ENCODE data around the gene ID2.

ID2 gene

GRCh38 chr2:8636041-8636491 lies 45.8 kb upstream of the ID2 start:
- DNase-seq = peak; percentile 33
- H3K27me3 ChIP-seq (ENCODE audit: insufficient read depth, low read length, poor library complexity) = no peaks in the 10 kb centered on the region
- H2BK5ac ChIP-seq (ENCODE audit: low read length) = peak overlapping the region; percentile 37
- H2BK15ac ChIP-seq (replicated peaks; ENCODE audit: low read depth) = no peak overlapping the region
- no CpG with 5 or more reads among the region's 15 CpGs for WGBS (ENCODE audit: extremely low coverage, insufficient coverage, low lambda C conversion rate)
- H3K27ac ChIP-seq (ENCODE audit: low read depth, low read length) = peak overlapping the region; percentile 41
- H3K79me2 ChIP-seq (ENCODE audit: control insufficient read depth, insufficient read depth, low read length) = no peaks in the 10 kb centered on the region
- H3K36me3 ChIP-seq (ENCODE audit: control insufficient read depth, insufficient read depth, low read length) = no peaks in the 10 kb centered on the region
- no peaks in the 10 kb centered on the region for H3K79me1 ChIP-seq (ENCODE audit: low read length)
- H4K8ac ChIP-seq (ENCODE audit: low read depth, low read length) = no peak overlapping the region
- H2AK5ac ChIP-seq (ENCODE audit: low read length) = no peak overlapping the region
- H3K18ac ChIP-seq (ENCODE audit: low read length) = peak overlapping the region; percentile 72
- H4K5ac ChIP-seq (ENCODE audit: low read length) = no peak overlapping the region
- H3K4me2 ChIP-seq (ENCODE audit: low read length) = no peak overlapping the region
- no peak overlapping the region for H3K23ac ChIP-seq (ENCODE audit: low read length)
- no peak overlapping the region for H3K9ac ChIP-seq (ENCODE audit: low read length)
- H3K4me1 ChIP-seq (ENCODE audit: control insufficient read depth, low read depth, low read length) = peaks cover 8% of the 10 kb centered on the region
- H3K4ac ChIP-seq (ENCODE audit: low read depth, low read length) = no peak overlapping the region
- no peak overlapping the region for H3K4me3 ChIP-seq (ENCODE audit: low read length)
- H2BK120ac ChIP-seq (ENCODE audit: low read depth, low read length) = no peak overlapping the region
- H3K56ac ChIP-seq (ENCODE audit: low read length) = peak overlapping the region; percentile 65

- Histone ChIP-seq H3K27me3 (ENCODE audit: insufficient read depth, low read length, poor library complexity) (no peaks in the 10 kb centered on the region), H4K5ac (ENCODE audit: low read length) (no peak overlapping the region), H3K9ac (ENCODE audit: low read length) (peak overlapping the region; percentile 14), H2AK5ac (ENCODE audit: low read length) (no peak overlapping the region), H3K4ac (ENCODE audit: low read depth, low read length) (no peak overlapping the region), H3K56ac (ENCODE audit: low read length) (peak overlapping the region; percentile 68), H3K79me2 (ENCODE audit: control insufficient read depth, insufficient read depth, low read length) (no peaks in the 10 kb centered on the region), H3K4me1 (ENCODE audit: control insufficient read depth, low read depth, low read length) (peaks cover 8% of the 10 kb centered on the region), H4K8ac (ENCODE audit: low read depth, low read length) (no peak overlapping the region), H3K36me3 (ENCODE audit: control insufficient read depth, insufficient read depth, low read length) (no peaks in the 10 kb centered on the region), H3K27ac (ENCODE audit: low read depth, low read length) (peak overlapping the region; percentile 41), H3K4me2 (ENCODE audit: low read length) (no peak overlapping the region), H2BK15ac (replicated peaks; ENCODE audit: low read depth) (no peak overlapping the region), H2BK120ac (ENCODE audit: low read depth, low read length) (no peak overlapping the region), H2BK5ac (ENCODE audit: low read length) (no peak overlapping the region), H3K23ac (ENCODE audit: low read length) (no peak overlapping the region), H3K79me1 (ENCODE audit: low read length) (no peaks in the 10 kb centered on the region), H3K4me3 (ENCODE audit: low read length) (no peak overlapping the region), H3K18ac (ENCODE audit: low read length) (peak overlapping the region; percentile 72)
- WGBS (ENCODE audit: extremely low coverage, insufficient coverage, low lambda C conversion rate) = no CpG with 5 or more reads among the region's 16 CpGs
- DNase-seq = peak; percentile 91
Observed at GRCh38 chr2:8636721-8637636, 44.9 kb upstream of the ID2 start.

DNA sequence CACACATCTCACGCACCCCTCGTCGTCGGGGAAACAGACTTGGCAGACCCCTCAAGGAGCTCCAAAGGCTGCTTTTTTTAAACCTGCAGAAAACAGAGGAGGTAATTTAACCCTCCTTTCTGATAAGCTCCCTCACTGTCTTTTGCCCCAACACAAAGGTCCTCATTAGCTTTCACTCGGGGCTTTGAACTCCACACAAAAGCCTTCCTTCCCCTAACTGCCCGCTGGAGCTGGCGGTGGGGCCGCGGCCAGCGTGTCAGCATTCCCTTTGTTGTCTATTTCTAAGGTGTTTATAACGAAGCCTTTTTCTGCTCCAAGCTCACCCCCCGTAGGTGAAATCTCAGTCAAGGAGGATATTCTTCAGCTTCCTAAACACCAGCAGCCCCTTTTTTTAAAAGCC lies 43.5 kb upstream of the ID2 start:
- H3K18ac ChIP-seq (ENCODE audit: low read length) = peak overlapping the region; percentile 55
- H2BK5ac ChIP-seq (ENCODE audit: low read length) = peak overlapping the region; percentile 61
- H4K5ac ChIP-seq (ENCODE audit: low read length) = no peak overlapping the region
- no peak overlapping the region for H4K8ac ChIP-seq (ENCODE audit: low read depth, low read length)
- no peak overlapping the region for H3K4me3 ChIP-seq (ENCODE audit: low read length)
- no peaks in the 10 kb centered on the region for H3K79me2 ChIP-seq (ENCODE audit: control insufficient read depth, insufficient read depth, low read length)
- no peak overlapping the region for H2AK5ac ChIP-seq (ENCODE audit: low read length)
- H3K4ac ChIP-seq (ENCODE audit: low read depth, low read length) = peak overlapping the region; percentile 76
- H2BK120ac ChIP-seq (ENCODE audit: low read depth, low read length) = no peak overlapping the region
- no peak for DNase-seq
- no peaks in the 10 kb centered on the region for H3K79me1 ChIP-seq (ENCODE audit: low read length)
- H3K27me3 ChIP-seq (ENCODE audit: insufficient read depth, low read length, poor library complexity) = no peaks in the 10 kb centered on the region
- no peak overlapping the region for H3K23ac ChIP-seq (ENCODE audit: low read length)
- H3K36me3 ChIP-seq (ENCODE audit: control insufficient read depth, insufficient read depth, low read length) = no peaks in the 10 kb centered on the region
- peaks cover 8% of the 10 kb centered on the region for H3K4me1 ChIP-seq (ENCODE audit: control insufficient read depth, low read depth, low read length)
- no CpG with 5 or more reads among the region's 12 CpGs for WGBS (ENCODE audit: extremely low coverage, insufficient coverage, low lambda C conversion rate)
- H3K27ac ChIP-seq (ENCODE audit: low read depth, low read length) = no peak overlapping the region
- peak overlapping the region; percentile 83 for H3K56ac ChIP-seq (ENCODE audit: low read length)
- H3K4me2 ChIP-seq (ENCODE audit: low read length) = no peak overlapping the region
- H2BK15ac ChIP-seq (replicated peaks; ENCODE audit: low read depth) = no peak overlapping the region
- H3K9ac ChIP-seq (ENCODE audit: low read length) = peak overlapping the region; percentile 46

DNA sequence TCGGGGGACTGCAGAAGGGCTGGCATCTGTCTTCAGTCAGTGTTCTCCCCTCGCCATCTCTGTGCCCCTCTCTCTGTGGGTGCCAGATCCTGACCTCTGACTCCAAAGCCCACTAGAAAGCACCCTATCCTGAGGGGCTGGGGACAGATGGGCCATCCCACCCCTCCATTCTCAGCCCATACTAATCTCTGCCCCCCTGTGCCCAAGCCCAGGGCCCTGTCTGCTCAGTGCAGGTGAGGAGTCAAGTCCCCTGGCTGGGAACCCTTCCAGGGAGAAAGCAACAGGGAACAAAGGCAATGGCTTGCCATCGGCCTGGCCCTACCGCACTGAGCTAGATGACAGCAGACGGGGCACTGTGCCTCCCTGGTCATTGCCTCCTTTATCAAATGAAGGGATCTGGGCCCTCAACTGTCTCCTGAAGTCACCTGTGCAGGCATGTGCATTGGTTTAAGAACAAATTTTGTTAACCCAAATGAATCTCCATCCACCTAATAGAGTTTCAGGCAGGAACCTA lies 42.7 kb upstream of the ID2 start:
- no peak overlapping the region for H2BK5ac ChIP-seq (ENCODE audit: low read length)
- H3K4ac ChIP-seq (ENCODE audit: low read depth, low read length) = no peak overlapping the region
- no peak overlapping the region for H3K18ac ChIP-seq (ENCODE audit: low read length)
- no peak overlapping the region for H3K9ac ChIP-seq (ENCODE audit: low read length)
- no peak overlapping the region for H2AK5ac ChIP-seq (ENCODE audit: low read length)
- H3K4me3 ChIP-seq (ENCODE audit: low read length) = no peak overlapping the region
- peak overlapping the region; percentile 39 for H3K56ac ChIP-seq (ENCODE audit: low read length)
- no peak overlapping the region for H3K4me2 ChIP-seq (ENCODE audit: low read length)
- no CpG with 5 or more reads among the region's 5 CpGs for WGBS (ENCODE audit: extremely low coverage, insufficient coverage, low lambda C conversion rate)
- H3K27ac ChIP-seq (ENCODE audit: low read depth, low read length) = no peak overlapping the region
- no peak overlapping the region for H4K5ac ChIP-seq (ENCODE audit: low read length)
- no peak overlapping the region for H2BK120ac ChIP-seq (ENCODE audit: low read depth, low read length)
- peaks cover 8% of the 10 kb centered on the region for H3K4me1 ChIP-seq (ENCODE audit: control insufficient read depth, low read depth, low read length)
- no peak overlapping the region for H4K8ac ChIP-seq (ENCODE audit: low read depth, low read length)
- H3K23ac ChIP-seq (ENCODE audit: low read length) = no peak overlapping the region
- H3K79me1 ChIP-seq (ENCODE audit: low read length) = no peaks in the 10 kb centered on the region
- no peak overlapping the region for H2BK15ac ChIP-seq (replicated peaks; ENCODE audit: low read depth)
- H3K79me2 ChIP-seq (ENCODE audit: control insufficient read depth, insufficient read depth, low read length) = no peaks in the 10 kb centered on the region
- no peak for DNase-seq
- H3K36me3 ChIP-seq (ENCODE audit: control insufficient read depth, insufficient read depth, low read length) = no peaks in the 10 kb centered on the region
- no peaks in the 10 kb centered on the region for H3K27me3 ChIP-seq (ENCODE audit: insufficient read depth, low read length, poor library complexity)

- no peak overlapping the region for H4K8ac ChIP-seq (ENCODE audit: low read depth, low read length)
- H3K18ac ChIP-seq (ENCODE audit: low read length) = no peak overlapping the region
- no peak for DNase-seq
- no peaks in the 10 kb centered on the region for H3K79me1 ChIP-seq (ENCODE audit: low read length)
- H2AK5ac ChIP-seq (ENCODE audit: low read length) = no peak overlapping the region
- H3K79me2 ChIP-seq (ENCODE audit: control insufficient read depth, insufficient read depth, low read length) = no peaks in the 10 kb centered on the region
- no peak overlapping the region for H3K23ac ChIP-seq (ENCODE audit: low read length)
- H3K4ac ChIP-seq (ENCODE audit: low read depth, low read length) = no peak overlapping the region
- H3K56ac ChIP-seq (ENCODE audit: low read length) = no peak overlapping the region
- no peak overlapping the region for H2BK5ac ChIP-seq (ENCODE audit: low read length)
- H3K9ac ChIP-seq (ENCODE audit: low read length) = no peak overlapping the region
- no peak overlapping the region for H4K5ac ChIP-seq (ENCODE audit: low read length)
- no peak overlapping the region for H2BK15ac ChIP-seq (replicated peaks; ENCODE audit: low read depth)
- H3K4me1 ChIP-seq (ENCODE audit: control insufficient read depth, low read depth, low read length) = peaks cover 8% of the 10 kb centered on the region
- H3K4me3 ChIP-seq (ENCODE audit: low read length) = no peak overlapping the region
- no peak overlapping the region for H2BK120ac ChIP-seq (ENCODE audit: low read depth, low read length)
- no peak overlapping the region for H3K4me2 ChIP-seq (ENCODE audit: low read length)
- H3K27ac ChIP-seq (ENCODE audit: low read depth, low read length) = no peak overlapping the region
- no peaks in the 10 kb centered on the region for H3K27me3 ChIP-seq (ENCODE audit: insufficient read depth, low read length, poor library complexity)
- no peaks in the 10 kb centered on the region for H3K36me3 ChIP-seq (ENCODE audit: control insufficient read depth, insufficient read depth, low read length)
- WGBS (ENCODE audit: extremely low coverage, insufficient coverage, low lambda C conversion rate) = no CpG with 5 or more reads among the region's 8 CpGs
Observed at GRCh38 chr2:8640498-8640897, 41.4 kb upstream of the ID2 start.

All from mesendoderm (in vitro differentiated cells).